Gastroesophageal sphincter (tissue), 4 donors: Measurements from ENCODE around the gene ZNF821. TPM values are rescaled to one million over a fixed set of nuclear protein-coding genes. Genes with fewer than 3 reads are reported as not detected.
A peak's percentile ranks its signal among the peaks of the same experiment; 100 is the strongest.
"Not testable (repeated sequence)": the region's sequence is repeated elsewhere in the genome, so short reads cannot be mapped to it uniquely, and the experiment has no call there.

Experiments used
- ATAC-seq: fragments of 150-250 bp; one replicate; pipeline ENCODE4 v1.9.1; 2016; ENCODE audit warnings: mild to moderate bottlenecking, moderate library complexity
- H3K27ac ChIP-seq, 4 donors: fragments of 200-600 bp; sonication (generic) in 3 of 4; 1 replicate in 3 of 4; 2 replicates in 1 of 4; pipeline ENCODE4 v1.5.1; 2016 to 2019
- H3K27me3 ChIP-seq: fragments of 200-600 bp; sonication (generic); one replicate; pipeline ENCODE4 v1.5.1; 2019
- H3K36me3 ChIP-seq, 2 donors: fragments of 200-600 bp; sonication (generic); one replicate each; pipeline ENCODE4 v1.5.1; 2019; ENCODE audit warnings: control low read depth in 1 of 2
- H3K4me1 ChIP-seq, 3 donors: fragments of 200-600 bp; sonication (generic); 1 replicate in 2 of 3; 2 replicates in 1 of 3; pipeline ENCODE4 v1.5.1; 2016 to 2019; ENCODE audit warnings: control low read depth in 2 of 3
- H3K4me3 ChIP-seq, 2 donors: fragments of 200-600 bp; sonication (generic); one replicate each; pipeline ENCODE4 v1.5.1; 2019; ENCODE audit warnings: mild to moderate bottlenecking in 1 of 2, moderate library complexity in 1 of 2
- H3K9me3 ChIP-seq, 3 donors: fragments of 200-600 bp; sonication (generic); one replicate each; pipeline ENCODE4 v1.5.1; 2017 to 2019; ENCODE audit warnings: control low read depth in 2 of 3
- CTCF ChIP-seq, 4 experiments: fragments of 200-600 bp in 2 of 4; fragments of 450-650 bp in 2 of 4; sonication (generic) in 1 of 4; IDR thresholded peaks; one replicate each; pipeline ENCODE4 v1.5.1; 2017 to 2019; ENCODE audit warnings: antibody characterized with exemption in 4 of 4, mild to moderate bottlenecking in 2 of 4, moderate library complexity in 2 of 4
- EP300 ChIP-seq: sonication (generic); formaldehyde crosslinking; IDR thresholded peaks from one replicate; pipeline ENCODE4 v1.6.1; 2017; ENCODE audit warnings: antibody characterized with exemption, mild to moderate bottlenecking
- POLR2A ChIP-seq, 2 donors: fragments of 450-650 bp; IDR thresholded peaks; one replicate each; pipeline ENCODE4 v1.6.1; 2017; ENCODE audit warnings: antibody characterized with exemption in 2 of 2, mild to moderate bottlenecking in 2 of 2, moderate library complexity in 1 of 2
- POLR2AphosphoS5 ChIP-seq: sonication (generic); formaldehyde crosslinking; IDR thresholded peaks from one replicate; pipeline ENCODE4 v1.6.1; 2017; ENCODE audit warnings: antibody characterized with exemption
- WGBS, 2 donors: methylation state at CpG; one replicate each; pipeline ENCODE4 v1.1.5; 2018; ENCODE audit warnings: low coverage in 1 of 2; 5-methylcytosine and 5-hydroxymethylcytosine counted together
- total RNA-seq, 4 donors: library from RNA; depleted of rRNA; stranded (reverse); fragments of >200 nt; gene quantifications; one replicate each; pipeline ENCODE4 v1.1.0, GENCODE V29; 2016

Gene ZNF821
- total RNA-seq, 4 donors from 2014 or later, result 2.8 to 10.0 (median 7.3) TPM

- Histone ChIP-seq H3K4me3 (no peak overlapping the region), H3K27ac (peak overlapping the region in 1 of 4 donors; percentile 0), H3K4me1 (peaks cover under 1 to 41% (median 13%) of the 10 kb centered on the region in 3 donors), H3K27me3 (no peaks in the 10 kb centered on the region), H3K36me3 (peaks cover 0 to 3% of the 10 kb centered on the region in 2 donors), H3K9me3 (no peaks in the 10 kb centered on the region)
- TF ChIP-seq POLR2AphosphoS5 (no peak), CTCF (IDR thresholded peaks at IDR 0.05) (no peak), EP300 (no peak), POLR2A (IDR thresholded peaks at IDR 0.05) (no peak)
- WGBS, 2 donors, result 79% methylated on average over 5 of the region's 5 CpGs
- ATAC-seq, result no peak
Observed at GRCh38 chr16:71811261-71811803, 72.7 kb downstream of the ZNF821 start.

- H3K9me3 ChIP-seq, ATAC-seq, H3K27me3 ChIP-seq, H3K36me3 ChIP-seq, H3K4me3 ChIP-seq: not testable (repeated sequence)
- H3K27ac ChIP-seq, result peak overlapping the region in 3 of 4 donors; percentile 95 to 99 (median 97)
- 91 to 100% methylated on average over 1 to 5 of the region's 11 CpGs for WGBS, 2 donors
- H3K4me1 ChIP-seq, result peaks cover 4 to 41% (median 25%) of the 10 kb centered on the region in 3 donors
Observed at GRCh38 chr16:71810155-71810530, 73.8 kb downstream of the ZNF821 start.

Other genes with a start within 250 kb of the ZNF821 start
- gene PHLPP2, start 159.5 kb downstream of the ZNF821 start, total RNA-seq, result 10 to 100 TPM; 16.0 to 21.1 (median 18.2) TPM
- 10 to 100 TPM; 43.7 to 66.2 (median 57.1) TPM for gene AP1G1, start 75.3 kb downstream of the ZNF821 start, total RNA-seq
- gene ATXN1L, start 38.2 kb downstream of the ZNF821 start, total RNA-seq, result 10 to 100 TPM; 30.4 to 56.5 (median 40.9) TPM
- 100 to 1,000 TPM; 156 to 202 (median 189) TPM for gene IST1, start 11.3 kb upstream of the ZNF821 start, total RNA-seq
- under 1 TPM in 3 of 4 donors, not detected in 1; 0.13 to 0.35 (median 0.16) TPM for gene PKD1L3, start 116.2 kb upstream of the ZNF821 start, total RNA-seq
- gene DHODH, start 124.6 kb upstream of the ZNF821 start, total RNA-seq, result 1 to 10 TPM; 4.5 to 7.8 (median 6.5) TPM
- gene HP, start 170.3 kb upstream of the ZNF821 start, total RNA-seq, result 1 to 10 TPM in 2 of 4 donors, not detected in 2; 2.9 to 3.4 TPM
- gene HPR, start 179.0 kb upstream of the ZNF821 start, total RNA-seq, result 1 to 10 TPM in 1 of 4 donors, under 1 TPM in 1, not detected in 2; 0.50 to 2.6 TPM
- gene TXNL4B, start 209.4 kb upstream of the ZNF821 start, total RNA-seq, result 10 to 100 TPM in 1 of 4 donors, 1 to 10 TPM in 3; 5.8 to 10.6 (median 8.6) TPM
- 10 to 100 TPM; 32.8 to 73.8 (median 54.4) TPM for gene DHX38, start 209.7 kb upstream of the ZNF821 start, total RNA-seq